SH-SY5Y (cell line): ENCODE measurements around the gene FCHSD2.

Experiments
- GATA2 ChIP-seq: IDR thresholded peaks from 2 replicates; pipeline ENCODE4 v1.6.1; 2011; ENCODE audit warnings: mild to moderate bottlenecking, low read depth, low read length
- GATA3 ChIP-seq: IDR thresholded peaks from 2 replicates; pipeline ENCODE4 v1.6.1; 2011; ENCODE audit warnings: low read depth, mild to moderate bottlenecking, low read length, moderate library complexity

DNA sequence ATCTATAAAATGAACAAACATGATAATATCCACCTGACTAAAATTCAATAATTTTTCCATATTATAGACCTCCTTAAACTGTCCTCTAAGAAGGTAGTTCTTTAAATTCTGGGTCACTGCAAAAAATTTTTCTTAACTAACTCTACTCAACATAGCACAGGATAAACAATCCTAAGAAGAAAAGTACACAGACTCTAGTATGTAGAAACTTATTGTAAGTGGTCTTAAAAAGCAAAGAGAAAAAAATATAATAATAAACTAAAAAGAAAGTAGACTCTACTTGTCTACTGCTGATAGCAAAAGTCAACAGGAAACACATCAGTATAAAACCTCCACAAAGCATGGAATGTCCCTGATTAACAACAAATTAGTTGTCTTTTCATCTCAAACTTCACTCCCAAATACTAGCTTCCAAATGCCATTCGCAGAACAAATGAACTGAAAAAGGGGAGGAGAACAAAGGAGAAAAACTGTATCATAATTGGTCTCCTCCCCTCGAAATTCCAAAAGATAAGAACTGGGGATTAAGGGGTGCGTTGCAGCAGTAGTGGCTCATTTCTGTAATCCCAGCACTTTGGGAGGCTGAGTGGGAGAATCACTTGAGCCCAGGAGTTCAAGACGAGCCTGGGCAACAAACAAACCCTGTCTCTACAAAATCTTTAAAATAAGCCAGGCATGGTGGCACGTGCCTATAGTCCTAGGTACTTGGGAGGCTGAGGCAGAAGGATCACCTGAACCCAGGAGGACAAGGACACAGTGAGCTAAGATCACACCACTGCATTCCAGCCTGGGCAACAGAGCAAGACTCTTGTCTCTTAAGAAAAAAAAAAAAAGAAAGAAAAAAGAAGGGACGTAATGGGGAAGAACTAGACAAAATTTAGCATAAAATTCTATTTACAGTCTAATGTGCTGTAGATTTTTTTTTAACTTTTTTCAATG is 6.5 kb downstream of the FCHSD2 start:
- TF ChIP-seq GATA2, result no peak
- TF ChIP-seq GATA3, result no peak
